ENCODE results near the gene CD27.
A peak's percentile ranks its signal among the peaks of the same experiment; 100 is the strongest.

Gene CD27

DNA sequence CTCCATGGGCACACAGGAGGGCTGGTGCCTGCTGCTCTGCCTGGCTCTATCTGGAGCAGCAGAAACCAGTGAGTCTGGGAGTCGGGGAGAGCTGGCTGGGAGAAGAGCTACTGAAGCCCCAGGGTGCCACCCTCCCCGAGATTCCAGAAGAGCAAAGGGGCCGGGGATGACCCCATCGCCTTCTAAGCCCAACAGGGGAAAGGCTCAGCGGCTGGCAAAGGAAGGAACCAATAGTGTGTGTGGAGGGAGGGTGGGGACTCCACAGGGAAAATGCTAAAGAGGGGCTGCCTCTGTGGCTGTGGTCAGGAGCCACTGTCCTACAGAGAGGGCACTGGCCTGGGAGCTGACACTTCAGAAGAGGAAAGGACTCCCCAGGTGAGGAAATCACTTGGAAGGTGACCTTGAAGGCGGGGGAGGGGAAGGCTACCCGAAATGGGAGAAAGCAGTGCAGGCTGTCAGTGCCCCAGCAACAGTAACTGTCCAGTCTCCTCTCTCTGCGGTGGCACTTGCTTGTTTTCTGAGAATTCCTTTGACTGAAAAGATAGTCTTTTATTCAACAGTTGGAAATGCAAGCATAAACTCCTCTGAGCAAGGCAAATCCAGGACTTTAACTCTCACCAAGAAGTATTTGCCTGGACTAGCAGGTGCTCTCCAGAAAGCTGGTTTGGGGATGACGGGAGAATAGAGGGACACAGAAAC, 7.6 kb downstream of the CD27 start:
- H3K27me3 ChIP-seq (ENCODE audit: insufficient read depth, poor library complexity, severe bottlenecking), result no peaks in the 10 kb centered on the region

DNA sequence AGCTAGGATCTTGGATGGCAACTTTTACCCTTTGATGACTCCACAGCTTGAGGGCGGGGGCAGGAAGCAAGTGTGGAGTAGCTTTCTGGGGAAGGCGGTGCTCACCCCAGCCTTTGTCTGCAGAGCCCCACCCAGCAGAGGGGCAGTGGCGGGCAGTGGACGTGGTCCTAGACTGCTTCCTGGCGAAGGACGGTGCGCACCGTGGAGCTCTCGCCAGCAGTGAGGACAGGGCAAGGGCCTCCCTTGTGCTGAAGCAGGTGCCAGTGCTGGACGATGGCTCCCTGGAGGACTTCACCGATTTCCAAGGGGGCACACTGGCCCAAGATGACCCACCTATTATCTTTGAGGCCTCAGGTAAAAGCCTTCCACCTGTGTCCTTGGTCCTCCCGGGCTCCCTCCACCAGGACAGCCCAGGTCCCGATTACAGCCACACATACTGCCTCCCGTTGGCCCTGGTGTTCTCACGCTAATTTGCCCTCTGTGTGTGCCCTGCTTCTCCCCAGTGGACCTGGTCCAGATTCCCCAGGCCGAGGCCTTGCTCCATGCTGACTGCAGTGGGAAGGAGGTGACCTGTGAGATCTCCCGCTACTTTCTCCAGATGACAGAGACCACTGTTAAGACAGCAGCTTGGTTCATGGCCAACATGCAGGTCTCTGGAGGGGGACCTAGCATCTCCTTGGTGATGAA, 8.3 kb downstream of the CD27 start:
- no peak for TF ChIP-seq SPI1 (IDR thresholded peaks at IDR 0.05; ENCODE audit: borderline replicate concordance, low read depth)
- TF ChIP-seq GABPA (IDR thresholded peaks at IDR 0.05; ENCODE audit: low read depth), result no peak
- TF ChIP-seq, protein P1, sequence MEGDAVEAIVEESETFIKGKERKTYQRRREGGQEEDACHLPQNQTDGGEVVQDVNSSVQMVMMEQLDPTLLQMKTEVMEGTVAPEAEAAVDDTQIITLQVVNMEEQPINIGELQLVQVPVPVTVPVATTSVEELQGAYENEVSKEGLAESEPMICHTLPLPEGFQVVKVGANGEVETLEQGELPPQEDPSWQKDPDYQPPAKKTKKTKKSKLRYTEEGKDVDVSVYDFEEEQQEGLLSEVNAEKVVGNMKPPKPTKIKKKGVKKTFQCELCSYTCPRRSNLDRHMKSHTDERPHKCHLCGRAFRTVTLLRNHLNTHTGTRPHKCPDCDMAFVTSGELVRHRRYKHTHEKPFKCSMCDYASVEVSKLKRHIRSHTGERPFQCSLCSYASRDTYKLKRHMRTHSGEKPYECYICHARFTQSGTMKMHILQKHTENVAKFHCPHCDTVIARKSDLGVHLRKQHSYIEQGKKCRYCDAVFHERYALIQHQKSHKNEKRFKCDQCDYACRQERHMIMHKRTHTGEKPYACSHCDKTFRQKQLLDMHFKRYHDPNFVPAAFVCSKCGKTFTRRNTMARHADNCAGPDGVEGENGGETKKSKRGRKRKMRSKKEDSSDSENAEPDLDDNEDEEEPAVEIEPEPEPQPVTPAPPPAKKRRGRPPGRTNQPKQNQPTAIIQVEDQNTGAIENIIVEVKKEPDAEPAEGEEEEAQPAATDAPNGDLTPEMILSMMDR (IDR thresholded peaks at IDR 0.05; ENCODE audit: insufficient read depth, low read length), result no peak
- no peak for TF ChIP-seq POLR2AphosphoS5 (IDR thresholded peaks at IDR 0.05; ENCODE audit: low read depth)
- TF ChIP-seq, protein P2, sequence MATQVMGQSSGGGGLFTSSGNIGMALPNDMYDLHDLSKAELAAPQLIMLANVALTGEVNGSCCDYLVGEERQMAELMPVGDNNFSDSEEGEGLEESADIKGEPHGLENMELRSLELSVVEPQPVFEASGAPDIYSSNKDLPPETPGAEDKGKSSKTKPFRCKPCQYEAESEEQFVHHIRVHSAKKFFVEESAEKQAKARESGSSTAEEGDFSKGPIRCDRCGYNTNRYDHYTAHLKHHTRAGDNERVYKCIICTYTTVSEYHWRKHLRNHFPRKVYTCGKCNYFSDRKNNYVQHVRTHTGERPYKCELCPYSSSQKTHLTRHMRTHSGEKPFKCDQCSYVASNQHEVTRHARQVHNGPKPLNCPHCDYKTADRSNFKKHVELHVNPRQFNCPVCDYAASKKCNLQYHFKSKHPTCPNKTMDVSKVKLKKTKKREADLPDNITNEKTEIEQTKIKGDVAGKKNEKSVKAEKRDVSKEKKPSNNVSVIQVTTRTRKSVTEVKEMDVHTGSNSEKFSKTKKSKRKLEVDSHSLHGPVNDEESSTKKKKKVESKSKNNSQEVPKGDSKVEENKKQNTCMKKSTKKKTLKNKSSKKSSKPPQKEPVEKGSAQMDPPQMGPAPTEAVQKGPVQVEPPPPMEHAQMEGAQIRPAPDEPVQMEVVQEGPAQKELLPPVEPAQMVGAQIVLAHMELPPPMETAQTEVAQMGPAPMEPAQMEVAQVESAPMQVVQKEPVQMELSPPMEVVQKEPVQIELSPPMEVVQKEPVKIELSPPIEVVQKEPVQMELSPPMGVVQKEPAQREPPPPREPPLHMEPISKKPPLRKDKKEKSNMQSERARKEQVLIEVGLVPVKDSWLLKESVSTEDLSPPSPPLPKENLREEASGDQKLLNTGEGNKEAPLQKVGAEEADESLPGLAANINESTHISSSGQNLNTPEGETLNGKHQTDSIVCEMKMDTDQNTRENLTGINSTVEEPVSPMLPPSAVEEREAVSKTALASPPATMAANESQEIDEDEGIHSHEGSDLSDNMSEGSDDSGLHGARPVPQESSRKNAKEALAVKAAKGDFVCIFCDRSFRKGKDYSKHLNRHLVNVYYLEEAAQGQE (IDR thresholded peaks at IDR 0.05; ENCODE audit: insufficient replicate concordance, low read depth), result no peak
- DNase-seq (ENCODE audit: low read depth in 1 of 2, low spot score in 1 of 2), result no peak
- Histone ChIP-seq H3K4me3 (replicated peaks; ENCODE audit: insufficient read depth, low read length) (no peak overlapping the region), H3K27me3 (ENCODE audit: insufficient read depth, poor library complexity, severe bottlenecking) (no peaks in the 10 kb centered on the region), H3K27ac (replicated peaks) (peak overlapping the region; percentile 98)

More for the DNA sequence above, 7.6 kb downstream of the CD27 start:
- Histone ChIP-seq H3K4me3 (replicated peaks; ENCODE audit: insufficient read depth, low read length) (peak overlapping the region; percentile 58), H3K27ac (replicated peaks) (peak overlapping the region; percentile 98)
- peak in 1 of 2 experiments; percentile 42 for DNase-seq (ENCODE audit: low read depth in 1 of 2, low spot score in 1 of 2)
- no peak; the same call in 1 of the 2 replicates for TF ChIP-seq POLR2AphosphoS5 (IDR thresholded peaks at IDR 0.05; ENCODE audit: low read depth)
- TF ChIP-seq, protein P2 (IDR thresholded peaks at IDR 0.05; ENCODE audit: insufficient replicate concordance, low read depth), result no peak
- TF ChIP-seq SPI1 (IDR thresholded peaks at IDR 0.05; ENCODE audit: borderline replicate concordance, low read depth), result no peak
- TF ChIP-seq, protein P1 (IDR thresholded peaks at IDR 0.05; ENCODE audit: insufficient read depth, low read length), result no peak
- no peak for TF ChIP-seq GABPA (IDR thresholded peaks at IDR 0.05; ENCODE audit: low read depth)

DNA sequence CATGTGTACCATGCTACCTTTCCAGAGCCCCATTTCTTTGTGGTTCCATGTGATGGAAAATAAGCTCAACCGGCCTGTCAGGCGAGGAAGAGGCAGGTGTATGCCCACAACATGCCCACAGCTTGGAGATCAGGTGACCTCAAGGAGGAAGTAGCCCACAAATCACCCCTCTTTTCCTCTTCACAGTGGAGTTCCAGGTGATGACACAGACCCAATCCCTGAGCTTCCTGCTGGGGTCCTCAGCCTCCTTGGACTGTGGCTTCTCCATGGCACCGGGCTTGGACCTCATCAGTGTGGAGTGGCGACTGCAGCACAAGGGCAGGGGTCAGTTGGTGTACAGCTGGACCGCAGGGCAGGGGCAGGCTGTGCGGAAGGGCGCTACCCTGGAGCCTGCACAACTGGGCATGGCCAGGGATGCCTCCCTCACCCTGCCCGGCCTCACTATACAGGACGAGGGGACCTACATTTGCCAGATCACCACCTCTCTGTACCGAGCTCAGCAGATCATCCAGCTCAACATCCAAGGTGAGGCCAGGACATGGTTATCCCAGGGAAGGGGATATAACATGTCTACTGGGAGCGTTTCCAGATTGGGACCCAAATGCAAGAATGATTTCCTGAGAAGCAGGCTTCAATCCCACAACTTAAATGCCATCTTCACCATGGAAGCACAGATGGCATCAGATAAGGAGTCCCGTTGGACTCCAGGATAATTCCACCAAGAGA, 12.6 kb downstream of the CD27 start:
- DNase-seq (ENCODE audit: low read depth in 1 of 2, low spot score in 1 of 2), result no peak
- Histone ChIP-seq H3K27me3 (ENCODE audit: insufficient read depth, poor library complexity, severe bottlenecking) (no peaks in the 10 kb centered on the region), H3K4me3 (replicated peaks; ENCODE audit: insufficient read depth, low read length) (no peak overlapping the region), H3K27ac (replicated peaks) (no peak overlapping the region)
- TF ChIP-seq GABPA (IDR thresholded peaks at IDR 0.05; ENCODE audit: low read depth), result no peak
- TF ChIP-seq, protein P2 (IDR thresholded peaks at IDR 0.05; ENCODE audit: insufficient replicate concordance, low read depth), result no peak
- no peak for TF ChIP-seq SPI1 (IDR thresholded peaks at IDR 0.05; ENCODE audit: borderline replicate concordance, low read depth)
- TF ChIP-seq, protein P1 (IDR thresholded peaks at IDR 0.05; ENCODE audit: insufficient read depth, low read length), result no peak
- no peak for TF ChIP-seq POLR2AphosphoS5 (IDR thresholded peaks at IDR 0.05; ENCODE audit: low read depth)

All from HL-60 (cell line).